ENCODE results near the gene MAPK6.
"Not testable (repeated sequence)": the region's sequence is repeated elsewhere in the genome, so short reads cannot be mapped to it uniquely, and the experiment has no call there.

Gene MAPK6
- 65.7 to 218 (median 77.6) reads per million in 3 experiments for total RNA-seq

DNA sequence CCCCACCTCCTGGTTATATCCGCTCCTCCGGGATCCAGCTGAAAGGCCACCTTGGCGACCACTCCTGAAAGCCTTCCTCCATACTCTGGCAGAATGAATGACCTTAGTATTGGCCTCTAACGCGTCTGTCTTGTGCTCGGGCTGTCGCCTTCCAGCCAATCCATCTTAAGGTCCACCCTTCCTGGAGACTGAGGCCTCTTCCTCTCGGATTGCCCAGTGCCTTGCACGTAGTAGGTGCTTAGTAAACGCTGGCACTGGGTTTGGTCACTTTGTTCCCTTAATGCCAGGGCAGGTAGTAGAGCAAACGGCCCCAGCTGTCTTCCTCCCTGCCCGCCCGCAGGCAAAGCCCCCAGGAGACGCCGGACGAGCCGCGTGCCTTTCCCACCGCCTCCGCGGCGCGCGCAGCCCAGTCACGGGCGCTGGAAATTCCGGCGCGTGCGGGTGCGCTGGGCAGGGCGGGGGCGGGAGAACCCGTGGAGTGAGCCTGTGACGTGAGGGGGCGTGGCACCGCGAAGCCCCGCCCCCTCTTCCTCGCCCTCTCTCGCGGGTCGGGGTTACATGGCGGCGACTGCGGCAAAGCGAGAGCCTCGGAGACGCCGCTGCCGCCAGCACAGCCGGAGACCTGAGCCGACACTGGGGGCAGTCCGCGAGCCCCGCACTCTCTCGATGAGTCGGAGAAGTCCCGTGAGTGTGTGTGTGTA lies at the start of gene MAPK6:
TSS of gene MAPK6 (plus strand) at position 527 of the 701 bp plus-strand sequence. CDS start 27,242 bp downstream, outside the sequence.
- peak; percentile 92 for DNase-seq

DNA sequence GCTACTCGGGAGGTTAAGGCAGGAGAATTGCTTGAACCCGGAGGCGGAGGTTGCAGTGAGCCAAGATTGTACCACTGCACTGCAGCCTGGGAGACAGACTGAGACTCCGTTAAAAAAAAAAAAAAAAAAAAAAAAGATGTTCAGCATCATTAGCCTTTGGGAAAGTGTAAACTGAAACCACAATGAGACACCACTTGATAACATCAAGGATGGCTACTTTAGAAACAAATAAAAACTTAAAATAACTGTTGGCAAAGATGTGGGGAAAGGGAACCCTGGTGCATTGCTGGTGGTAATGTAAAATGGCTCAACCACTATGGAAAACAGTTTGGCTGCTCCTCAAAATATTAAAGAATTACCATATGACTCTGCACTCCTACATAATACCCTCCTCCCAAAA lies 49.3 kb upstream of the MAPK6 start:
- DNase-seq, result no peak

DNA sequence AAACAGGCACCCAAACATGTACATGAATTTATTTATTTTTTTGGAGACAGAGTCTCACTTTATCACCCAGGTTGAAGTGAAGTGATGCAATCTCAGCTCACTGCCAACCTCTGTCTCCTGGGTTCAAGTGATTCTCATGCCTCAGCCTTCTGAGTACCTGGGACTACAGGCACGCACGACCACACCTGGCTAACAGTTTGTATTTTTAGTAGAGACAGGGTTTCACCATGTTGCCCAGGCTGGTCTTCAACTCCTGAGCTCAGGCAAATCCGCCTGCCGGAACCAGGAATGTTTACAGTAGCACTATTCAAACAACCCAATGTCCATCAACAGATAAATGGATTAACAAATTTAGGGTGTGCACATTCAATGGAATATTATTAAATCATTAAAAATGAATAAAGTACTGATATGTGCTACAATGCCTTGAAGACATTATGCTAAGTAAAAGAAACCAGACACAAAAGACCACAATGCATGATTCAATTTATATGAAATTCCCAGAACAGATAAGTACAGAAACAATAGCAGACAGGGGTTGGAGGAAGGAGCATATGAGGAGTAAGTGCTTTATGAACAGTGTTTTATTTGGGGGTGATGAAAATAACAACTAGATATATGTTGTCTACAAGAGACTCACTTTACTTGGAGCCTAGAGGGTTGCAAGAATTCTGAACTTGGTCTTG lies 48.7 kb upstream of the MAPK6 start:
- DNase-seq, result no peak

DNA sequence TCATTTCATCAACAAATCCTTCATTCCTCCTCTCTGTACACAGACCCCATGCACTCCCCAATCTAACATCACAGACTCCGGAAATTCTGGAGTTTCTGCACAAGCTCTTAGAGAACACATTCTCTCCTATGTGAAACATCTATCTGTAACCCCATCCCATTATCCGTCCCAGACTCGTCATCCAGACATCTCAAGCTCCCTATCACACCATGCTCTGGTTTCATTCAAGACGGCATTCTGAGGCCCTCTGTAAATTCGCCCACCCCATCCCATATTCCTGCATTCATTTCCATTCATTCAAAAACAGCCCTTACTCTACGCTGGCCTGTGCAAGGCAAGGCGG lies 48.0 kb upstream of the MAPK6 start:
- no peak for DNase-seq

DNA sequence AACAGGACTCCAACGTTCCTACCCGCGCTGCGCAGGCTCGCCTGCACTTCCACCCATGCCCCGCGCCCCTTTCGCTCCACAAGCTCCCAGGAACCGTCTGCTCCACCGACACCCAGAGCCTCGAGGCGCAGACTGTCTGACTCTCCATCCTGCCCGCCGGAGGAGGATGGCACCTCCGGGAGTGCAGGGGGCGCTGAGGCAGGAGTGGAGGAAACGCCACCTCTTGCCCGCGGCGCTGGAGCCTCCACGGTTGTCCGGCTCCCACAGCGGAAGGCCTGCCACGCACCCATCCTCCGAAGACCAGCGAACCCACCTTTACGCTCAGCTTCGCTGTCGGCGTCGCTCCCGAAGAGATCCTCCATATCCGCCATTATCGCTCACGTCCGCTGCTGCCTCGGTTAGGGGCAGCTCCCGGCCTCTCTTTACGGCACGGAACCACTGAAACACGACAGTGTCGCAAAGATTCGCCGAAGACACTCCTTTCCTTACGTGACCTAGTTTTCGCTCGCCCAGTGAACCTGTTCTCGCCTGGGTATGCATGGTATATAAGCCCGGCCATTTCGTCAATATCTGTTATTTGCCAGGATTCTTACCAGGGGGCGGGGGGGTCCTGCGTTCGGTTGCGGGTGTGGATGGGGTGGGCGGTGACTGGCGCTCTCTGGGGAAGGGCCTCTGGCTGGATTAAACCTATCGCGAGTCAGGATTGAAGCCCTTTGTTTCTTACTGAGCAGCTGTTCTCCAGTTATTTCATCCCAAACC lies 47.5 kb upstream of the MAPK6 start, which contains the start of gene LEO1:
TSS of gene LEO1 (minus strand) at position 404 of the 759 bp plus-strand sequence. CDS start at position 371, 33 bp downstream.
- DNase-seq, result peak; percentile 92

DNA sequence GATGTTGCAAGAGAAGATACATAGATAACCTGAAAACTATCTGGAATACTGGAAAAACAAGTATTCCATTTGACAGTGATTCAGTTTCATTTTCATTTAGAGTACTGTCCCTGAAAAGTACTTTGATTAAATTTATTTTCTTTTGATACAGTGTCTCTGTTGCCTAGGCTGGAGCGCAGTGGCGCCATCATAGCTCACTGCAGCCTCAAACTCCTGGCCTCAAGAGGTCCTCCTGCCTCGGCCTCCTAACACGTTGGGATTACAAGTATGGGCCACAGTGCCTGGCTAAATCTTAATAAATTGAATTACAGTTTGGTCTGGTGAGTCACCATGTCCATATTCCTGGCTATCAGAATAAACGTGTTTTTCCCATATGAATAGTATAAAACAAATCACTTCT lies 45.8 kb upstream of the MAPK6 start:
- no peak for DNase-seq

DNA sequence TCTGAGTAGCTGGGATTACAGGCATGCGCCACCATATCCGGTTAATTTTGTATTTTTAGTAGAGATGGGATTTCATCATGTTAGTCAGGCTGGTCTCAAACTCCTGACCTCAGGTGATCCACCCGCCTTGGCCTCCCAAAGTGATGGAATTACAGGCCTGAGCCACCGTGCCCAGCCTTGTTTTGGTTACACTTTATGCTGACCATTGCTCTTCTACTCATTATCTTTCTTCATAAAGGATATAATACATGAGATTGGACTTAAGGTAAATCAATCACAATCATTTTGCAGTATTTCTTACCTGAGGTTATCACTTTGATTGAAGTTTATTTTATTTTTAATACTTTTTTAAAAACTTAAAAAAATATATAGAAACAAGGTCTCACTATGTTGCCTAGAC lies 45.2 kb upstream of the MAPK6 start:
- DNase-seq, result no peak

DNA sequence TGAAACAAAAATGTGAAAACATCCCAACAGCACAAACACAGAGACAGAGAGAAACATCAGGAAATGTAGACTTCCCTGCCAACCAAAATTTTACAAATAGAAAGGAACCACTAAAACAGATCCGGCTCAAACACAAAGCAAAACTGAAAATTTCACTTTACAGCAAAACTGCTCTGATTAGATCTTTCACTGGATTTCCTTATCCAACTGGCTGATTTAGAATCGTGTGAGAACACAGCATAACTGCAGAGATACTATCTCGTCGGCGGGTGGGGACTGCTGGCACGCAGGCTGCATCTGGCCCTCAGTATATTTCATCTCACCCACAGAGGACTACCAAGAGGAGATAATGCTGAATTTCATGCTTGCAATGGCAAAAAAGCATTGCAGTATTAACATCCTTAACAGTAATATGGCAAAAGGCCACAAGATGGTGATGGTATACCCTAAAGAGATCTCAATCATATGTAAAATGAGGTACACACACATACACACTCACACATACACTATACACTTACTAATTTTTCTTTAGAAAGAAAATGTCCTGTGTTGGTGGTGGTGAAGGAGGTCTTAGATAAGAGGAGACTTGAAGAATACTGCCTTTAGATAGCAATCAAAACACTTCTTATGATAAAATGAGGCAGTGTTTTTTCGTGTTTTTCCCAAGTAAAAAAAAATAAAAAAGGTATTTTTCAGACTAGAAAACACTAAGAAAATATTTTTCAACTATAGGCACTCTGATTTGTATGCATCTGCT lies 36.8 kb upstream of the MAPK6 start:
- peak; percentile 60 for DNase-seq

DNA sequence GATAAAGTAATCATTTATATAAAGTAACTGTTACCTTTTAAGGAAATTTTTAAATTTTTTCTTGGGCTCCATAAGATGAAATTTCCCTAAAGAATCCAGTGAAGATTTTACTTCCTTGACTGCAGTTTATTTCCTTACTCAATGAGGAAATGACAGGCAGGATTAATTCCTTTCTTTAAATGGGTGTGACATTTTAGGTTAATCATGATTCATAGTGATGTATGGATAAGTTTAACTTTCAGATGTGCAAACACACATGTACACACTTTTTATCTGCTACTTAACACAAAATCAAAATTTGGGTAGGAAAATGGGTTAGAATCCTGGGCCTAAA lies 36.3 kb upstream of the MAPK6 start:
- DNase-seq, result no peak

DNA sequence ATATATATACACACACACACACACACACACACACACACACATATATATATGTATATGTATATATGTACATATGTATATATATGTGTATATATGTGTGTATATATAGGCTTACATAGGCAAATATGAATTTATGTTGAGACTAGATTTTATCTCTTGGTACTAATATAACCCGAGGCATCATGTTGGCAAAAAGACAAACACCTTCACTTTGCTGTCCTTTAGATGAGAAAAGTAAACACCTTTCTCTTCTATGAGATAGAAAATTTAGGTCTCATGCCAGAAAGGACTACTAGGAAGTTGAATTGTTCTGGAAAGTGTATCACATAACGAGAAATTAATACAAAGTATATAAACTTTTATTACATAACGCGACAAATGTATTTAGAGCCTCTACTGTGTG lies 27.9 kb upstream of the MAPK6 start:
- DNase-seq, result no peak

DNA sequence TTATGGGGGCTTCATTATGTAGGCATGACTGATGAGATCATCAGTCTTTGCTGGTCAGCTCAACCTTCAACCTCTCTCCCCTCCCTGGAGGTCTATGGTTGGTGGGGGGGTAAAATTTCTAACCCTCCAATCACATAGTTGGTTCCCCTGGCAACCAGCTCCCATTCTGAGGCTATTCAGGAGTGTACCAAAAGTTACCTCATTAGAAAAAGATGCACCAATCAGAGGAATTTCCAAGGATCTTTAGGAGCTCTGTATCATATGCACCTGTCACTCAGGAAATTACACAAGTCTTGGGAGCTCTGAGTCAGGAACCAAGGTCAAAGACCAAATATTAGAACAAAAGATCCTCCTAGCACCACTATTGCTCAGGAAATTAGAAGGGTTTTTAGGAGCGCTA lies 26.1 kb upstream of the MAPK6 start:
- no peak for DNase-seq

DNA sequence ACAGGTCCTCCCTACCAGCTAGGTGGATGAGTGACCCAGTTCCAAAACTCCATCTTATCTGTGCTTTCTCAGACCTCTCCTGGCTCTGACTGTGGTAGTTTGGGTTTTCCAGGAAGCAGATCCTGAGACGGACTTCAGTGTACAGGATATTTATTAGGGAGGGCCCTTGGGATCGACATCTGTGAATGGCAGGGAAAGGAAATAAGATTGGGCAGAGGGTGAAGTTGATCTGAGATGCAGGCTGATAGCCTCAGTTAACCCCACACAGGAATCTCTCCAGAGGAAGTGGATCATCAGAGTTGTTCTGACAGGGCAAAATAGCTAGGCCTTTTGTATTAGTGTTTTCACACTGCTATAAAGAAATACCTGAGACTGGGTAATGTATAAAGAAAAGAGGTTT lies 16.7 kb upstream of the MAPK6 start:
- no peak for DNase-seq

DNA sequence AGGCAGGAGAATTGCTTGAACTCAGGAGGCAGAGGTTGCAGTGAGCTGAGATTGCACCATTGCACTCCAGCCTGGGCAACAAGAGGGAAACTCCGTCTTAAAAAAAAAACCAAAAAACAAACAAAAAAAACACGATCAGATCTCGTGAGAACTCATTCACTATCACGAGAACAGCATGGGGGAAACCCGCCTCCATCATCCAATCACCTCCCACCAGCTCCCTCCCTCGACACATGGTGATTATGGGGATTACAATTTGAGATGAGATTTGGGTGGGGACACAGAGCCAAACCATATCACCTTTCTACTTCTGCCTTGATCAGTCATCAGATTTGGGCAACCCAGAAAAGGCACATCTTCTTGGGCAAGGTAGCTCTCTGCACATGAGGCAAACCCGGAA lies 15.9 kb upstream of the MAPK6 start:
- DNase-seq, result not testable (repeated sequence)

DNA sequence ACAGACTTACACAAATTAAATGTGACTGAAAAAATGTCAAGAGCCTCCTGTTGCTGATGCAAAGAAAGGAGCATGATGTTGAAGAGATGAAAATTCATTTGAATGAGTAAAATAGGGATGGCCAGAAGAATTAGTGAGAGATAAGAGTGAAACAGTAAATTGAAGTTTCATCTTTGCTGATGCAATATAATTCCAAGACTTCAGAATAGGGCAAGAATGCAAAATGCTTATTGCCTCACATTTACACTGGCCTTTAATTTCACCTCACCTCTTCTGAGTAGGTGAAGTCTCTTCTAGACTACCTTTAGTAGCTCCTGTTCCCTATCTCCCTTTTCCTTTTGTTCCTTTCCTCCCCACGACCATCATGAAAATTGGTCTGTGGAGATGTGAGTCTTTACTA lies 15.3 kb upstream of the MAPK6 start:
- no peak for DNase-seq

DNA sequence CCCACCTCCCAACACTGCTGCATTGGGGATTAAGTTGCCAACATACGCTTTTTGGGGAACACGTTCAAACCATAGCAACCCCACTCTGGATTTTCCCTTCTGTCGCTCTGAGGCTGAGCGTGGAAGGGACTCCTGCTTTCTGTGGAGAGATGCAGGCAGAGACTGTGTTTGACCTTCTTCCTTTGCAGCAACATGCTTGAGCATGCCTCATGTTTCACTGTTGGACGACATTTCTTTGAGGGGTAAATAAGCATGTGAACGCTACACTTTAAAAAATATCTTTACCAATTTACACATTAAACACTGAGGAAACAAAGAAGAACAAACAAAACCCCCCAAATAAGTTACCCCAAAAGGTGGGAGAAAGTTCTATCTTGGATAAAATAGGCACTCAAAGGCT lies 14.2 kb upstream of the MAPK6 start:
- no peak for DNase-seq

DNA sequence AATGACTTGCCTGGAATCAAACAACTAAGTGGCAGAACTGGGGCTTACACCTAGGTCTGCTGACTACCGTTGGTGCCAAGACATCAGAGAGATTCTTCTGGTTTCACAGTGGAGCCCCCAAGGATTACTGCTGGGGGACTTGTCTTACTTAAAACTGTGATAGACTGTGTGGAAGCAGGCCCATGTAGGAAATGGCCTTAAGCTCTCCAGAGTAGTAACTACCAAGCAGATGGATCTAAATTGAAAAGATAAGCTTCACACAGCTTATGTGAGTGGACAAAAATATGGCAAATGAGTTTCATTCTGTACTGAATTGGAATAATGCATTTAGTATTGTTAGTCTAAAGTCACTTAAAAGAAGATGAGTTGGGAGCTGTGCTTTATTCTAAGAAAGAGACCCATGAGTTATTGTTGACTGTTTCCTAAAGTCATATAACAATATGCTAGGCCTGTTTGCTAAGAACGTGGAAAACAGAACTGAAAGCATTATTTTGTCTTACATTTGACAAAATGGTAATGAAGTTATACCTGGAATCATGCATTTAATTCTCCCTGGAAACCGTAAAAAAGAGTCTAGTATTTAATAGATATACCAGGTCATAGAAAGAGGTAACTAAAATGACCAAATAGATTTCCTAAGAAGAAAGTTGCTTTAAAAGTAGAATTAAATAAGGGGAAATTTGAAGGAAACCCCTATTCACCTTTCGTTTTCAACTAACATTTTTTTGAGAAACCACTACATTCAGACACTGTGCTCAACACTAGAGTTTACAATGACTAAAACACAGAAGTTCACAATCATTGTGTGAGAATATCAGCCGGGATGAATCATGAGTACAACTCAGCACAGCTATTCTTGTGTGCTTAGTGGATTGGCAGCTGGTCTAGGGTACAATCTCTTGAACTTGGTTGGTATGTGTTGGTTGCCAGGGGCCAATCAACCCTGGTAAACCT lies 13.0 kb upstream of the MAPK6 start:
- DNase-seq, result no peak

DNA sequence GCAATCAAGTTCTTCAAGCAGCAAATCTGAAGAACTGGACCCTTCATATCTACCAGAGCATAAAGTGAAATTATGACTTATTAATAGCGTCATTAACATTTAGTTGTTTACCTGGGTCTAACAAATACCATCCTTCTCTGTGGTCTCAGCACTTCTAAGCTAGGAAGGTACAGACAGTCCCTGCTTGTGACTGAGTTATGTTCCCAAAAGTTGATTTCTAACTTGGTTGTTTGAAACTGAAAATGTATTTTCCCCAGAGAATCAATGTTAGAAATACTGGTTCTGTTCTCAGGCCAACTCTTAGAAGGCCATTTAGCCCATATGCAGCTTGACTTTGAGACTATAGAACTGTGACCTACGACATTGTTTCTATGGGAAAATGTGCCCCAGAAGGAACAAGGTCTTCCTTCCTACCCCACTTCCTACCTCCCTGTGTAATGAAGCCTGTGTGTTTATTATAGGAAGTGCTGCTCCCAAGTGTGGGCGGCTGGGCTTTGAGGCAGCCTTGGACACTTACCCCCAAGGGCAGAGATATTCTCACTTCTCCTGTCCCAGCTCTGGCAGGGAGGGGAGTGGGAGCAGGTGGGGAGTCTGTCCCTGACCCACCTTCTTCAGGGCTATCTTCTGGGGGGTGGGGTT lies 12.2 kb upstream of the MAPK6 start:
- no peak for DNase-seq

DNA sequence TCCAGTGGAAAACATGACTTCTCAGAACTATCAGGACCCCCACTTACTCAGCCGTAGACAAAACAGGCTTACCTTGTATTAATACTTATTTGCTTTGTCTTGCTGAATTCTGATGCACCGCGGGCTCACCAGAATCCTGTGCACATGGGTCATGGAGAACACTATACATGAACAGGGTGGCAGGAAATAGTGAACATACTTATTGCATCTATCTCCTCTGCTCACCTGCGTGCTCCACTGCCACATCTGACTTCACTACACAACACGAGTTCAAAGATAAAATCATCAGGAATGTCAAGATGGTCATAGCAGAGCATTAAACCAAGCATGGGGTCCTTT lies 10.7 kb upstream of the MAPK6 start:
- DNase-seq, result no peak

DNA sequence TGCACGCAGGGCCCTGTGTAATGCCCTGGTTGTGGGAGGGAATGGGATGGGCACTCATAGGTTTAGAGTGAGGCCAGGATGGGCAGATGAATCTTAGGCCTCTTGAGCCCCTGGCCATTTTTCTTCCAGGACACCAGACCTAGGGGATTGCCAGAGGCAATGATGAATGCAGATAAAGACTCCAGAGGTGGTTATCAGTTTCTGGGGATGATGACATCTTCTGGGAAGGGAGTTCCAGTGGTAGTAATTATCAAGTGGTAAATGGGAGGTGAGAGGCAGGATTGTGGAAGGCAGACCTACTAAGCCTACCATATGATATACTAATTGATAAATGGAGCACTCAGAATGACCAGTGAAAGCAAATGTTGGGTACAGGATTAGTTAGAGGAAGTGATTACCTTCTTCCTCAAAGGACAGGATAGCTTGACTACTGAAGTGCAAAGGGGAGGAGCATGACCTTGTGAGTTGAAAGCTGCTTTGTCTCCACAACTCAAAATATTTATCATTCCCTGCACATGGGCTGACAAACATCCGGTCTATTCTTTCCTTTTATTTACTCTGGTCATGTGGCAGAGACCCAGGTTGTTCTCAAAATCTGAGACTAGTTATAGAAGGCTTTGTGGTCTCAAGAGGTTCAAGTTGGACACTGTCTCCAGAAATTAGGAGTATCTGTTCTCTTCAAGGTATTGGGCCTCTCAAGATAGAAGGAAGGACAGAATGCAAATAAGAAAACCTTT lies 10.2 kb upstream of the MAPK6 start:
- no peak for DNase-seq

DNA sequence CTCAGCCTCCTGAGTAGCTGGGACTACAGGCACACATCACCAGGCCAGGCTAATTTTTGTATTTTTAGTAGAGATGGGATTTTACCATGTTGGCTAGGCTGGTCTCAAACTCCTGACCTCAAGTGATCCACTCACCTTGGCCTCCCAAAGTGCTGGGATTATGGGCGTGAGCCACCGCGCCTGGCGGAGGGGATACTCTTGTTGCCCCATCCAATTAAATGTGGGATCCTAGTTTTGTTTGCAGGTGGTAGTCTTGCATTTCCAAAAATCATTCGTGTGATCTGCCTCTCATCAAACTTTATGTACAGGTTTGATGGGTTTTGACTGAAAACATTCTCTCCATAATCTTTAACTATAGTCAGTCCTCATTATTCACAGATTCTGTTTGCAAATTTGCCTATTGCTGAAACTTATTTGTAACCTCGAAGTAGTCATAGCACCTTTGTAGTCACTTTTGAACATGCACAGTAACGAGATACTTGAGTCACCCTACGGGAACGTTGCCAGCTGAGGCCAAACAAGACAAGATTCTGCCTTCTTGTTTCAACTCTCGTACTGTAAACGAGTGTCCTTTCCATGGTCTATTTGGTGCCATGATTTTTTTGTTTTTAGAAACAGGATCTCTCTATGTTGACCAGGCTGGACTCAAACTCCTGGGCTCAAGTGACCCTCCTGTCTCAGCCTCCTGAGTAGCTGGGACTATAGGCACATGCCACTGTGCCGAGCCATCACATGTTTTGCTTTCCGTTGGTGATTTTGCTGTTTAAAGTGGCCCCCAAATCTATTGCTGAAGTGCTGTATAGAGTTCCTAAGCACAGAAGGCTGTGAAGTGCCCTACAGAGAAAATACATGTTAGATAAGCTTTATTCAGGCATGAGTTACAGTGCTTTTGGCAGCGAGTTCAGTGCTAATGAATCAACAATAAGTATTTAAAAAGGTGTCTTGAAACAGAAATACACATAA lies 8.1 kb upstream of the MAPK6 start:
- DNase-seq, result no peak
